Loucy (cell line): ENCODE data around the gene CTDSP2.
"Not testable (repeated sequence)": the region's sequence is repeated elsewhere in the genome, so short reads cannot be mapped to it uniquely, and the experiment has no call there.

ENCODE experiments used
- CTCF ChIP-seq: fragments of 200-600 bp; sonication (generic); conservative IDR thresholded peaks from 2 replicates; pipeline ENCODE4 v1.5.1; 2014; ENCODE audit warnings: mild to moderate bottlenecking, antibody characterized with exemption, low read length
- EZH2phosphoT487 ChIP-seq: fragments of 200-600 bp; IDR thresholded peaks from 2 replicates; pipeline ENCODE4 v1.6.1; 2018; ENCODE audit warnings: antibody characterized with exemption, mild to moderate bottlenecking, moderate library complexity, borderline replicate concordance

GRCh38 chr12:57860883-57861282 is 14.4 kb upstream of the CTDSP2 start:
- TF ChIP-seq EZH2phosphoT487, CTCF: not testable (repeated sequence)
